IPS DF 6.9 (cell line): ENCODE measurements around the gene ZNF213.
A peak's percentile ranks its signal among the peaks of the same experiment; 100 is the strongest.

ENCODE experiments used
- DNase-seq: peaks from one replicate; pipeline ENCODE4 v3.0.0-alpha.2; 2013; ENCODE audit warnings: low read depth, low spot score
- H3K27ac ChIP-seq: one replicate; pipeline ENCODE4 v1.5.1; 2013; ENCODE audit warnings: low read length, control low read depth
- H3K27me3 ChIP-seq: 2 replicates; pipeline ENCODE4 v1.6.1; 2013; ENCODE audit warnings: mild to moderate bottlenecking, low read length; ENCODE audit not compliant: control insufficient read depth, insufficient read depth
- H3K36me3 ChIP-seq: 2 replicates; pipeline ENCODE4 v1.6.1; 2013; ENCODE audit warnings: low read length; ENCODE audit not compliant: control insufficient read depth, insufficient read depth
- H3K4me1 ChIP-seq: 2 replicates; pipeline ENCODE4 v1.6.1; 2013; ENCODE audit warnings: low read length; ENCODE audit not compliant: control insufficient read depth, insufficient read depth
- H3K4me3 ChIP-seq: 2 replicates; pipeline ENCODE4 v1.5.1; 2013; ENCODE audit warnings: mild to moderate bottlenecking, low read length
- H3K9me3 ChIP-seq: 2 replicates; pipeline ENCODE4 v1.6.1; 2013; ENCODE audit warnings: low read length, inconsistent platforms; ENCODE audit not compliant: control insufficient read depth, insufficient read depth
- WGBS: extraction: QIAGEN DNeasy Blood & Tissue Kit; methylation state at CpG from one replicate; pipeline ENCODE4 v1.1.7; 2013; ENCODE audit warnings: mixed read lengths, missing lambda C conversion rate; ENCODE audit not compliant: insufficient read length, insufficient coverage; 5-methylcytosine and 5-hydroxymethylcytosine counted together

Gene ZNF213

DNA sequence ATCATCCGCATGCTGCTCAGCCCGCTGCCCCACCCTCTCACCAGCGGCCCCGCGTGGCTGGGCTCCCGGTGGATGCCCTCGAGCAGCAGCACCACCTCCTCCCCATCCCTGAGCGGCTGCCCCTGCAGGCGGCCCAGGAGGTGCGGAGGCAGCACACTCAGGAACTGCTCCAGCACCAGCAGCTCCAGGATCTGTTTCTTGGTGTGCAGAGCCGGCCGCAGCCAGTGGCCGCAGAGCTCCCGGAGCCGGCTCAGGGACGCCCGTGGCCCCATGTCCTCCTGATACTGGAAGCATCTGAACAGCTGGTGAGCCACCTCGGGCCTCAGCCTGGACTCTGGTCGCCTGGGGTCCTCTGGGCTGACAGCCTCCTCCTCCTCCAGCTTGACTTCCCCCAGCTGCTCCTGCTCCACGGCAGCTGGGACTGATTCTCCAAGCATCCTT lies 42.3 kb upstream of the ZNF213 start:
- no peak for DNase-seq
- Histone ChIP-seq H3K36me3 (peaks cover 49% of the 10 kb centered on the region), H3K4me1 (peaks cover 4% of the 10 kb centered on the region), H3K27ac (no peak overlapping the region), H3K27me3 (no peaks in the 10 kb centered on the region), H3K4me3 (no peak overlapping the region), H3K9me3 (no peaks in the 10 kb centered on the region)
- WGBS = no CpG with 5 or more reads among the region's 20 CpGs

DNA sequence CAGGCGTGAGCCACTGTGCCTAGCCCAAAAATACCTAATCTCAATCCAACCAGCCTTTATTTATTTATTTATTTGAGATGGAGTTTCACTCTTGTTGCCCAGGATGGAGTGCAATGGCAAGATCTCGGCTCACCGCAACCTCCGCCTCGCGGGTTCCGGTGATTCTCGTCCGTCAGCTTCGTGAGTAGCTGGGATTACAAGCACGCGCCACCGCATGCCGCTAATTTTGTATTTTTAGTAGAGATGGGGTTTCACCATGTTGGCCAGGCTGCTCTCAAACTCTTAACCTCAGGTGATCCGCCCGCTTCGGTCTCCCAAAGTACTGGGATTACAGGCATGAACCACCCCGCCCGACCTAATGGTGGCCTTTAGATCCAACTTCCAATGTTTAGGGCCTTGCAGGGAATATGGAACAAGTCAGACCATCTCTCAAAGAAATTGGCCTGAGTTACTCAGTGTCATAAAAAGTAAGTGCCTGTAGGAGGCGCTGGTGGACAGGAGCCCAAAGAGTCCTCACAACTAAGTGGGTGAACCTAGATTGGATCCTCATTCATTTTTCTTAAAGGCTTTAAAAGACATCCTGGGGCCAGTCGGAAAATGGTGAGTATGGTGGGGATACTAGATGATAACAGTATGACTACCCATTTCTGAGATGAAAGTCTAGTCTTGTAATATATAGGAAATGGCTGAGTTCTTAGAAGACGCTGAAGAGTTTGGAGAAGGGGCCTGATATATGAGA lies 40.4 kb upstream of the ZNF213 start:
- no peak for DNase-seq
- Histone ChIP-seq H3K4me1 (peaks cover 4% of the 10 kb centered on the region; the same call in 1 of the 2 replicates), H3K36me3 (peaks cover 35% of the 10 kb centered on the region), H3K4me3 (no peak overlapping the region), H3K27ac (no peak overlapping the region), H3K27me3 (no peaks in the 10 kb centered on the region), H3K9me3 (no peaks in the 10 kb centered on the region)
- no CpG with 5 or more reads among the region's 22 CpGs for WGBS

- Histone ChIP-seq H3K27me3 (no peaks in the 10 kb centered on the region), H3K27ac (no peak overlapping the region), H3K9me3 (no peaks in the 10 kb centered on the region), H3K4me1 (peaks cover 7% of the 10 kb centered on the region), H3K36me3 (peaks cover 24% of the 10 kb centered on the region), H3K4me3 (no peak overlapping the region)
- WGBS = no CpG with 5 or more reads among the region's 4 CpGs
- DNase-seq = no peak
These were observed 39.0 kb upstream of the ZNF213 start for GRCh38 chr16:3095869-3096268.

DNA sequence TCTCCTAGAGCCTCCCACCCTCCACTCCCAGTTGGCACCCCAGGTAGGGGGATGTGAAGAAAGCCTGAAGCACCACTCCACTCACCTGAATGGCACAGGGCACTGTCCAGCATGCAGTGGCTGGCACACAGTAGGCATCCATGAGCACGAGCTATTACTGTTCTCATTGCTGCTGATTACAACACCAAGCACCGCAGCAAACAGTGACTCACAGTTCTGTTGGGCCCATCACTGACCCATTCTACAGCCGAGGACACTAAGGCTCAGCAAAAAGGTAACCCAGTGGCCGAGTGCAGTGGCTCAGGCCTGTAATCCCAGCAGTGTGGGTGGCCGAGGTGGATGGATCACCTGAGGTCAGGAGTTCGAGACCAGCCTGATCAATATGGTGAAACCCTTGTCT lies 38.5 kb upstream of the ZNF213 start:
- WGBS = no CpG with 5 or more reads among the region's 6 CpGs

DNA sequence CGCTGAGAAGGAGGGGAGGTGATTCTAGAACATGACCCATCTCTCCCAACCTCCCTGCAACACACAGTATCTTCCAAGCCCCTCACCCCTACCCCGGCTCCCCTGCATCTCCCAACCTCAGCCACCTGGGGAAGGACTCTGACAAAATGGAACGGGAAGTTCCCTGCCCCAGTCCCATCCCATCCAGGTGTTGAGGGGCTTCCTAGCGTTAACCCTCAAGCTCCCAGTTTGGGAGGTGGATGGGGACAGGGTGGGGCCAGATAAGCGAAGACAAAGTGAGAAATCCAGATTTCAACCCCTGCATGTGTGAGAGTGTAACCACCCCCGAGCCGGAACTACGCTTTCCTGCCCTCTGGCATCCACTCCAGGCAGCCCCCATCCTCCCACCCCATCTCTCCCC lies 37.6 kb upstream of the ZNF213 start:
- Histone ChIP-seq H3K27ac (peak overlapping the region; percentile 75), H3K4me1 (peaks cover 9% of the 10 kb centered on the region), H3K27me3 (no peaks in the 10 kb centered on the region), H3K36me3 (peaks cover 11% of the 10 kb centered on the region; the same call in 1 of the 2 replicates), H3K4me3 (peak overlapping the region; percentile 15; the same call in 1 of the 2 replicates), H3K9me3 (no peaks in the 10 kb centered on the region)
- no CpG with 5 or more reads among the region's 8 CpGs for WGBS
- no peak for DNase-seq

More for the DNA sequence above, 38.5 kb upstream of the ZNF213 start:
- no peak for DNase-seq
- no peak overlapping the region for H3K4me3 ChIP-seq
- no peak overlapping the region for H3K27ac ChIP-seq
- no peaks in the 10 kb centered on the region for H3K27me3 ChIP-seq
- peaks cover 20% of the 10 kb centered on the region for H3K36me3 ChIP-seq
- H3K9me3 ChIP-seq = no peaks in the 10 kb centered on the region
- peaks cover 9% of the 10 kb centered on the region for H3K4me1 ChIP-seq

DNA sequence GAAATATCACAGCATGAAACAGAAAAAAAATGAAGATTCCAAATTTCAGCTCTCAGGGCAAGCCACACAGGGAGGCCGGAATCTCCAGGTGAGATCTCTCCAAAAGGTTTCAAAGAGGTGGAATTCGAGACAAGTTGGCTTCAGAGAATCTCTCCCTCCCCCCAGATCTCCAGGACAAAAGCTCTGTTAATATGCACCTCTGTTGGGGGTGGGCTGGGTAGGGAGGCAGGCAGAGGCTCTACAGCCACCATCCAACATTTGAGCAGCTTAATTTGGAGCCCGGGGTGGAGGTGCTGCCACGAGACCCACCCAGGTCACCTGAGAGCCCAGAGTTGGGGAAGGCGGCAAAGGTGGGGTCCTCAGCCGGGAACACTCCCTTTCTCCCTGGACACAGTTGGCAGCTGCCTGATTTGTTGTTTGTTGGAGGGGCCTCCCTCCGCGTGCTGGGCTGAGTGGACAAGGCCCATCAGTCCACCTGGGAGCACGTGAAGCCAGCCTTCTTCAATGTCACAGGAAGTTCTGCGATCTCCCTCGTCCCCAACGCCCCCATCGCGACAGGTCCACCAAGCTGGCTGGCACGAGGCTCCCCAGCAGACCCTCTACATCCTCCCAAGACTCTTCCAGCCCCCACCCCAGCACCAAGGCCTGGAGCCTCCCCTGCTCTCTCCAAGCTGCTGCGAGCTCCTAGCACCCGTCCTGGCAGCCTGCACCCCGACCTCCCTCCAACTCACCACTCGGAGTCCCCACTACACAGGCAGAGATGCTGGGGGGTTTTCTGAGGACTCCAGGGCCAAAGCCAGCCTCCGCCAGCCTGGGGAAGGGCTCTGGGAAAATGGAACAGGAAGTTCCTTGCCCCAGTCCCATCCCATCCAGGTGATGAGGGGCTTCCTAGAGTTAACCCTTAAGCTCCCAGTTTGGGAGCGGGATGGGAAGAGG lies 36.1 kb upstream of the ZNF213 start, which contains the start of gene ZSCAN10:
Gene ZSCAN10, minus strand, starts transcription at position 836 of the 936 bp plus-strand sequence. CDS start 6,357 bp downstream, outside the sequence.
- no CpG with 5 or more reads among the region's 21 CpGs for WGBS
- H3K27ac ChIP-seq = peak within 1 kb of the TSS; percentile 75
- H3K27me3 ChIP-seq = no peaks in the 10 kb centered on the region
- H3K4me1 ChIP-seq = peaks cover 9% of the 10 kb centered on the region
- DNase-seq = no peak
- no peaks in the 10 kb centered on the region for H3K9me3 ChIP-seq
- H3K36me3 ChIP-seq = 0 out of 2 replicates have a peak, but pooled peaks cover 4% of the 10 kb centered on the region
- peak within 1 kb of the TSS; percentile 73 for H3K4me3 ChIP-seq

- Histone ChIP-seq H3K27me3 (no peaks in the 10 kb centered on the region), H3K27ac (peak overlapping the region; percentile 36), H3K36me3 (0 out of 2 replicates have a peak, but pooled peaks cover 4% of the 10 kb centered on the region), H3K4me1 (peaks cover 9% of the 10 kb centered on the region), H3K4me3 (peak overlapping the region; percentile 73; the same call in 1 of the 2 replicates), H3K9me3 (no peaks in the 10 kb centered on the region)
- DNase-seq = no peak
- no CpG with 5 or more reads among the region's 5 CpGs for WGBS
These were observed 35.5 kb upstream of the ZNF213 start for GRCh38 chr16:3099395-3099731.

- Histone ChIP-seq H3K27me3 (no peaks in the 10 kb centered on the region), H3K36me3 (0 out of 2 replicates have a peak, but pooled peaks cover 4% of the 10 kb centered on the region), H3K9me3 (no peaks in the 10 kb centered on the region), H3K4me3 (peak overlapping the region; percentile 73), H3K27ac (peak overlapping the region; percentile 36), H3K4me1 (peaks cover 9% of the 10 kb centered on the region)
- WGBS = no CpG with 5 or more reads among the region's 39 CpGs
- no peak for DNase-seq
These were observed 34.9 kb upstream of the ZNF213 start for GRCh38 chr16:3099732-3100499.

DNA sequence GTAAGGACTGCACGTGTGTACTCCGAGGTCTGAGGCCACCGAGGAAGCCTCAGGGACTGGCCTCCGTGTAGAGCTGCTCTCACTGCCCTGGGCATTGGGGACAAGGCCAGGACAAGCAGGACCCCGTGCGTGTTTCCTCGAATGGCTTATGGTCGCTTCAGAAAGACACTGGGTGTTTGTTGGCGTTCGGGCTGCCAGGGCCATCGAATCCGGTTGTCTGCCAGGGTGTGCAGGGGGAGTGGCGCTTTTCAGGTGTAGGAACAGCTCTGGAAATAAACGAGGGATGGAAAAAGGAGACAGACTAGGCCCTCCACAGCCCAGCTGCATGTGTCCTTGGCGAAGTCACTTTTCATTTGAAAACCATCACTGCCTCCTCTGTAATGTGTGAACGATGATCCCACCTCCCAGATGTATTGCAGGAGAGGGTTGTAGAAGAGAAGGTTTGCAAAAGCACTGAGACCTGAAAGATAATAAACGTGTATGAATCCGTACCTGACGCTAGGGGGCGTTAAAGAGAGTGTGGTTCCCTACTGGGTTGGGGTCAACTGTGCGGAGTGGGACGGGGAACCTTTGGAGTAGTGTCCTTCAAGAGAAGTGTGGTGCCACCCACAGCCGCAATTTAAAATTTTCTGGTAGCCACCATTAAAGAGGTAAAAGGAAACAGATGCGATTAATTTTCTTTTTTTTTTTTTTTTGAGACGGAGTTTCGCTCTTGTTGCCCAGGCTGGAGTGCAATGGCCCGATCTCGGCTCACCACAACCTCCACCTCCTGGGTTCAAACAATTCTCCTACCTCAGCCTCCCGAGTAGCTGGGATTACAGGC lies 33.6 kb upstream of the ZNF213 start:
- no peak overlapping the region for H3K4me3 ChIP-seq
- no peak for DNase-seq
- no peak overlapping the region for H3K27ac ChIP-seq

More for the DNA sequence above, 33.6 kb upstream of the ZNF213 start:
- Histone ChIP-seq H3K27me3 (no peaks in the 10 kb centered on the region), H3K4me1 (peaks cover 10% of the 10 kb centered on the region), H3K36me3 (0 out of 2 replicates have a peak, but pooled peaks cover 3% of the 10 kb centered on the region), H3K9me3 (no peaks in the 10 kb centered on the region)
- WGBS = no CpG with 5 or more reads among the region's 29 CpGs
